Stomach (tissue), 9 donors: Measurements from ENCODE around the gene PSMB3. TPM values are rescaled to one million over a fixed set of nuclear protein-coding genes. Genes with fewer than 3 reads are reported as not detected.

Experiments
- DNase-seq, 2 donors: peaks; one replicate each; pipeline versions ENCODE4 v3.0.0 to v3.0.0-alpha.2; 2013 to 2019
- H3K27ac ChIP-seq, 5 donors: fragments of 200-600 bp in 4 of 5; sonication (generic) in 4 of 5; one replicate each; pipeline ENCODE4 v1.5.1; 2013 to 2019; ENCODE audit warnings: mild to moderate bottlenecking in 1 of 5, moderate library complexity in 1 of 5
- H3K27me3 ChIP-seq, 3 donors: fragments of 200-600 bp; sonication (generic); one replicate each; pipeline ENCODE4 v1.5.1; 2017 to 2019; ENCODE audit warnings: mixed run types in 1 of 3
- H3K36me3 ChIP-seq, 4 donors: fragments of 200-600 bp; sonication (generic); 1 replicate in 3 of 4; 2 replicates in 1 of 4; pipeline ENCODE4 v1.5.1; 2016 to 2019
- H3K4me1 ChIP-seq, 4 donors: fragments of 200-600 bp; sonication (generic); one replicate each; pipeline ENCODE4 v1.5.1; 2016 to 2019
- H3K4me3 ChIP-seq, 4 donors: fragments of 200-600 bp; sonication (generic) in 3 of 4; one replicate each; pipeline ENCODE4 v1.5.1; 2016 to 2019; ENCODE audit warnings: mild to moderate bottlenecking in 1 of 4
- H3K9me3 ChIP-seq, 4 donors: fragments of 200-600 bp; sonication (generic); one replicate each; pipeline ENCODE4 v1.5.1; 2016 to 2019
- EP300 ChIP-seq: sonication (generic); formaldehyde crosslinking; IDR thresholded peaks from one replicate; pipeline ENCODE4 v1.6.1; 2017; ENCODE audit warnings: antibody characterized with exemption
- POLR2A ChIP-seq, 4 donors: fragments of 450-650 bp; IDR thresholded peaks; one replicate each; pipeline ENCODE4 v1.6.1; 2016; ENCODE audit warnings: antibody characterized with exemption in 4 of 4, control low read depth in 2 of 4, mild to moderate bottlenecking in 1 of 4, moderate library complexity in 1 of 4
- POLR2AphosphoS5 ChIP-seq, 3 donors: sonication (generic); formaldehyde crosslinking; IDR thresholded peaks; one replicate each; pipeline ENCODE4 v1.6.1; 2016; ENCODE audit warnings: antibody characterized with exemption in 3 of 3
- WGBS, 5 donors: extraction: QIAGEN DNeasy Blood & Tissue Kit in 3 of 5; methylation state at CpG; one replicate each; pipeline versions ENCODE4 v1.1.5 to v1.1.7; 2013 to 2018; 5-methylcytosine and 5-hydroxymethylcytosine counted together
- intact Hi-C: fragments of 100-400 bp; cut with DNase I; formaldehyde crosslinking; loops from one replicate; pipeline ENCODE4 v1.15.1; 2023; ENCODE audit warnings: low total_unique reads
- polyA plus RNA-seq, 3 donors: library from polyadenylated mRNA; stranded (reverse); fragments of 200-250 nt; gene quantifications; one replicate each; pipeline ENCODE4 v1.2.3, GENCODE V29; 2013
- total RNA-seq, 5 donors: library from RNA; depleted of rRNA; stranded (reverse); fragments of >200 nt; gene quantifications; one replicate each; pipeline versions ENCODE4 v1.1.0 to v1.2.3, GENCODE V29; 2014 to 2016
- TF ChIP-seq, protein P1 (sequence below), 7 experiments: fragments of 450-650 bp in 4 of 7; fragments of 200-600 bp in 3 of 7; sonication (generic) in 3 of 7; IDR thresholded peaks; one replicate each; pipeline ENCODE4 v1.5.1; 2016 to 2019; ENCODE audit warnings: antibody characterized with exemption in 7 of 7, control low read depth in 2 of 7, mild to moderate bottlenecking in 1 of 7
- donor health status: healthy with polysubstance abuse.
- donor health status: Bipolar disorder and iron deficiency.
- donor health status: healthy.

PSMB3 gene
- total and polyA plus RNA-seq, 8 donors: 29.0 to 281 (median 191) TPM

DNA sequence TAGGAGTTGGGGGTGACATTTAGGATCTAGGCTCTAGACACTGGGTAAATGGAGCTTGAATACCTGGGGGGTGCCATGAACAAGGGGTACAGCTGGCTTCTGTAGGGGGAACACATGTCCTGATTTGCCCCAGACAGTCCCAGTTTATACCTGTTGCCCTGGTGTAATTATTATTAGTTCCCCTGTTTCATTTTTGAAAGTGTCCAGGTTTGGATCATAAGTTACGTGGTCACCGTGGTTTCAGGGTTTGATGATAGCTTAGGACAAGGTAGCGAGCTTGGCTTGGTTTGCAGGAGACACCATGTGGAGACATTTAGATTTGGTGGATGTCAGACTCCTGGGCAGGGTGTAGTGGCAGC, 42.0 kb upstream of the PSMB3 start:
- WGBS, 5 donors: 86 to 90% (median 88%) methylated on average over 3 of the region's 3 CpGs
- no peaks in the 10 kb centered on the region for H3K27me3 ChIP-seq
- no peaks in the 10 kb centered on the region for H3K9me3 ChIP-seq
- no peak for TF ChIP-seq POLR2A (IDR thresholded peaks at IDR 0.05)
- no peak for TF ChIP-seq POLR2AphosphoS5 (IDR thresholded peaks at IDR 0.05)
- no peak for TF ChIP-seq EP300
- TF ChIP-seq, protein P1, sequence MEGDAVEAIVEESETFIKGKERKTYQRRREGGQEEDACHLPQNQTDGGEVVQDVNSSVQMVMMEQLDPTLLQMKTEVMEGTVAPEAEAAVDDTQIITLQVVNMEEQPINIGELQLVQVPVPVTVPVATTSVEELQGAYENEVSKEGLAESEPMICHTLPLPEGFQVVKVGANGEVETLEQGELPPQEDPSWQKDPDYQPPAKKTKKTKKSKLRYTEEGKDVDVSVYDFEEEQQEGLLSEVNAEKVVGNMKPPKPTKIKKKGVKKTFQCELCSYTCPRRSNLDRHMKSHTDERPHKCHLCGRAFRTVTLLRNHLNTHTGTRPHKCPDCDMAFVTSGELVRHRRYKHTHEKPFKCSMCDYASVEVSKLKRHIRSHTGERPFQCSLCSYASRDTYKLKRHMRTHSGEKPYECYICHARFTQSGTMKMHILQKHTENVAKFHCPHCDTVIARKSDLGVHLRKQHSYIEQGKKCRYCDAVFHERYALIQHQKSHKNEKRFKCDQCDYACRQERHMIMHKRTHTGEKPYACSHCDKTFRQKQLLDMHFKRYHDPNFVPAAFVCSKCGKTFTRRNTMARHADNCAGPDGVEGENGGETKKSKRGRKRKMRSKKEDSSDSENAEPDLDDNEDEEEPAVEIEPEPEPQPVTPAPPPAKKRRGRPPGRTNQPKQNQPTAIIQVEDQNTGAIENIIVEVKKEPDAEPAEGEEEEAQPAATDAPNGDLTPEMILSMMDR (IDR thresholded peaks at IDR 0.05): no peak
- no peak overlapping the region for H3K27ac ChIP-seq
- no peak overlapping the region for H3K4me3 ChIP-seq
- peaks cover 6 to 67% (median 22%) of the 10 kb centered on the region in 4 donors for H3K4me1 ChIP-seq
- DNase-seq: no peak
- peaks cover 54 to 85% (median 80%) of the 10 kb centered on the region in 4 donors for H3K36me3 ChIP-seq
- intact Hi-C loops: no loop called here

DNA sequence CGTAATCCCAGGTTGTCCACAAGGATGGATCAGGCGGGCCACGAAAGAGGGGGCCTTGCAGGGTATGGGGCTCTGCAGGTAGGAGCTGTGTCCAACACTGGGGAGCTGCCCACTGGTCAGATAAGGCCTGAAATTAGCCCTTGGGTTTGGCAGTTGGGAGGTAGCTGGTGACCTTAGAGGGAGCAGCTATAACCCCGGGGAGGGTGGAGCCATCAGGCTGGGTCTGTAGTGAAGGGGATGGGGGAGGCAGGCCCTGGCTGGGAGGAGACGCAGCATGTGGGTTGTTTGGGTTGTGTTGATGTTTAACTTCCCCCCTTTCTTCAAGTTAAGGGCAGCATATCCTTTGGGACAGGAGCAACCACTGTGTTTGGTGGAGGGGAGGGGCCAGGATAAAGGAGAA, 41.6 kb upstream of the PSMB3 start:
- no peak for DNase-seq
- TF ChIP-seq POLR2AphosphoS5 (IDR thresholded peaks at IDR 0.05): no peak
- TF ChIP-seq EP300: no peak
- TF ChIP-seq, protein P1 (IDR thresholded peaks at IDR 0.05): no peak
- no peak for TF ChIP-seq POLR2A (IDR thresholded peaks at IDR 0.05)
- intact Hi-C loops: no loop called here
- Histone ChIP-seq H3K36me3 (peaks cover 57 to 89% (median 84%) of the 10 kb centered on the region in 4 donors), H3K27ac (no peak overlapping the region), H3K27me3 (no peaks in the 10 kb centered on the region), H3K4me3 (no peak overlapping the region), H3K9me3 (no peaks in the 10 kb centered on the region), H3K4me1 (peaks cover 6 to 68% (median 22%) of the 10 kb centered on the region in 4 donors)
- 62 to 78% (median 66%) methylated on average over 5 of the region's 5 CpGs for WGBS, 5 donors

DNA sequence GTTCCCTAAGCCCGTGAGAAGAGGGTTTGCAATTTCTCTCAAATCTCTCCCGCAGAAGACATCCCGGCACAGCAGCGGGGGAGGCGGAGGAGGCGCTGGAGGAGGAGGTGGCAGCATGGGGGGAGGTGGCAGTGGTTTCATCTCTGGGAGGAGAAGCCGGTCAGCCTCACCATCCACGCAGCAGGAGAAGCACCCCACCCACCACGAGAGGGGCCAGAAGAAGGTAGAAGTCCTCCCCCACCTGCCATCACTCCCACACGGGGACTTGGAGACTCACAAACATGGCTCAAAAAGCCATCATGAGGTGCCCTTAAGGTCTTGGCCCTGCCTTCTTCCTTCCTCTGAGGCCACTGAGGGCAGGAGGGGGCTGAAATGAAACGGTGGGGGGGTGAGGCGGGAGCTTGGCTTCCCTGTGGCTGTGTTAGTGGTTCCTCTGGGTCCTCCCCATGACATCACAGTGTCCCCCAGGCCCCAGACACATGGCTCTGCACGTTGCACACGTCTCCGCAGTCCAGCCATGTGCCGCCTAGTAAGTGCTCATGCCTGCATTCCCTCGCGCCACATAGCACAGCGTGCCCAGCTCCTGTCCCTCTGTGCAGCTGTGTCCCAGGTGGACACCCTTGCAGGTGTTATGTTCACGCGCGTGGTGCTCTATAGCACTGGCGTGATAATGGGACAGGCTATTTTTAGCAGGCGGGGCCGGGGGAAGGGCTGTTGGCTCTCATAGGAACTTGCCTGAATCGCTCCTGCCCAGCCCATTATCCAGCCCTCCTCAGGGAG, 40.6 kb upstream of the PSMB3 start:
- H3K36me3 ChIP-seq: peaks cover 67 to 99% (median 94%) of the 10 kb centered on the region in 4 donors

DNA sequence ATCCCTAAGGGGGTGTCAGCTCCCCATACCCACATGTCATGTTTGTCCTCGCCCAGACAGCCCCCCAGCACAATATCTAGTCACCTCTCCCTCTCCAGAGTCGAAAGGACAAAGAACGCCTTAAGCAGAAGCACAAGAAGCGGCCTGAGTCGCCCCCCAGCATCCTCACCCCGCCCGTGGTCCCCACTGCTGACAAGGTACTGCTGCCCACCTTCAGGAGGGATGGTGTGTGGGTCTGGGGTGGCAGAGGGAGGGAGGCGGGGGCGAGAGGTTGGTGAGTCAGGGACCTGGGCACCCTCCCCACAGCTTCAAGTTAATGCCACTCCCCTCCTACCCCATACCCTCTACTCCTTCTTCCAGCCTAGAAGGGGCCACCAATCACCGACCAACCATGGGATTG, 39.9 kb upstream of the PSMB3 start:
- Histone ChIP-seq H3K36me3 (peaks cover 74 to 100% (median 98%) of the 10 kb centered on the region in 4 donors), H3K27ac (no peak overlapping the region), H3K9me3 (no peaks in the 10 kb centered on the region), H3K27me3 (no peaks in the 10 kb centered on the region), H3K4me1 (peaks cover 0 to 53% (median 8%) of the 10 kb centered on the region in 4 donors), H3K4me3 (no peak overlapping the region)
- intact Hi-C loops: no loop called here
- TF ChIP-seq EP300 (no peak), POLR2AphosphoS5 (IDR thresholded peaks at IDR 0.05) (no peak), POLR2A (IDR thresholded peaks at IDR 0.05) (no peak)
- TF ChIP-seq, protein P1 (IDR thresholded peaks at IDR 0.05): no peak
- DNase-seq: no peak
- WGBS, 5 donors: 93 to 99% (median 96%) methylated on average over 9 to 10 of the region's 10 CpGs

More for the DNA sequence above, 40.6 kb upstream of the PSMB3 start:
- H3K27ac ChIP-seq: no peak overlapping the region
- peaks cover 0 to 58% (median 14%) of the 10 kb centered on the region in 4 donors for H3K4me1 ChIP-seq
- intact Hi-C loops: no loop called here
- DNase-seq: no peak
- no peaks in the 10 kb centered on the region for H3K27me3 ChIP-seq
- no peak overlapping the region for H3K4me3 ChIP-seq
- TF ChIP-seq POLR2A (IDR thresholded peaks at IDR 0.05) (no peak), EP300 (no peak), POLR2AphosphoS5 (IDR thresholded peaks at IDR 0.05) (no peak)
- TF ChIP-seq, protein P1 (IDR thresholded peaks at IDR 0.05): no peak
- no peaks in the 10 kb centered on the region for H3K9me3 ChIP-seq
- WGBS, 5 donors: 68 to 76% (median 74%) methylated on average over 19 to 26 of the region's 26 CpGs
